ENCODE data around the gene HSF5. TPM values are rescaled to one million over a fixed set of nuclear protein-coding genes. Genes with fewer than 3 reads are reported as not detected.

Gene HSF5
- total and polyA plus RNA-seq, 2 donors (not counting 3 experiments of a cell fraction or from before 2014, with no cell fraction given): 0.03 TPM; not detected in 1

GRCh38 chr17:58527949-58528348, 39.7 kb upstream of the HSF5 start:
- POLR2A ChIA-PET: interaction anchor here (2.2 kb wide), 1 partner anchor 104 kb away, joined by 11 read pairs; no protein-coding TSS in a partner anchor
- Histone ChIP-seq H3K79me2 (ENCODE audit: control insufficient read depth, insufficient read depth, low read length) (no peaks in the 10 kb centered on the region), H3K4me3 (replicated peaks in 1 of 3; ENCODE audit: insufficient read depth in 1 of 3, low read depth in 1 of 3, low read length in 3 of 3) (no peak overlapping the region), H4K20me1 (replicated peaks; ENCODE audit: control insufficient read depth, extremely low read depth, insufficient read depth, low read length) (no peaks in the 10 kb centered on the region), H3K36me3 (ENCODE audit: control insufficient read depth in 2 of 2, extremely low read depth in 1 of 2, insufficient read depth in 2 of 2, low read length in 2 of 2) (no peaks in the 10 kb centered on the region), H3K4me2 (ENCODE audit: insufficient read depth, low read length) (no peak overlapping the region), H3K27me3 (ENCODE audit: control insufficient read depth in 2 of 2, insufficient read depth in 2 of 2, low read length in 2 of 2) (peaks cover 0 to 2% of the 10 kb centered on the region in 2 experiments), H3K4me1 (ENCODE audit: control insufficient read depth, extremely low read depth, insufficient read depth, low read length) (peaks cover 26% of the 10 kb centered on the region), H2AFZ (ENCODE audit: low read depth, low read length) (no peak overlapping the region), H3K27ac (ENCODE audit: insufficient read depth, low read depth, low read length) (no peak overlapping the region), H3K9me1 (replicated peaks; ENCODE audit: control insufficient read depth, extremely low read depth, insufficient read depth, low read length) (no peaks in the 10 kb centered on the region), H3K9me3 (replicated peaks; ENCODE audit: control insufficient read depth, insufficient read depth, low read length) (no peaks in the 10 kb centered on the region), H3K9ac (replicated peaks; ENCODE audit: extremely low read depth, insufficient read depth, low read length) (no peak overlapping the region)
- peak; percentile 76 for DNase-seq (ENCODE audit: low read depth, low spot score)
- peak; percentile 37 for FAIRE-seq
- CTCF ChIA-PET: interaction anchor here (1.4 to 2.0 kb wide), 4 partner anchors 9 to 477 kb away, joined by 5 to 9 read pairs (median 6); partner anchors contain the start of gene MTMR4
- dilution Hi-C loops (cut with MboI; ENCODE audit: extremely low pct_ligation_motif_present, low sequenced_read_pairs) (no loop called here), intact Hi-C loops (cut with micrococcal nuclease) (loop anchor here (10.0 kb wide), 1 partner anchor 1443 kb away; the partner anchor contains the start of gene AKAP1)
- peak; percentile 34 for TF ChIP-seq MAX (IDR thresholded peaks at IDR 0.05; ENCODE audit: insufficient read depth, insufficient read length)
- TF ChIP-seq MYC (IDR thresholded peaks at IDR 0.05; ENCODE audit: low read depth, low read length): no peak
- no peak for TF ChIP-seq CTCF (IDR thresholded peaks at IDR 0.05; ENCODE audit: extremely low read depth in 1 of 2, insufficient read depth in 1 of 2, low read depth in 1 of 2, low read length in 2 of 2)
- TF ChIP-seq GATA2 (IDR thresholded peaks at IDR 0.05; ENCODE audit: insufficient read depth, insufficient read length, low read depth, low read length): no peak
- TF ChIP-seq POLR2AphosphoS5 (IDR thresholded peaks at IDR 0.05; ENCODE audit: insufficient read depth, low read depth, low read length): no peak
- TF ChIP-seq POLR2A (IDR thresholded peaks at IDR 0.05; ENCODE audit: low read depth, low read length): no peak
- TF ChIP-seq FOS (IDR thresholded peaks at IDR 0.05; ENCODE audit: borderline replicate concordance, insufficient read depth, low read length): peak; percentile 50
- TF ChIP-seq JUN (IDR thresholded peaks at IDR 0.05; ENCODE audit: borderline replicate concordance, insufficient read depth, insufficient read length, low read depth): no peak
- TF ChIP-seq EZH2 (IDR thresholded peaks at IDR 0.05; ENCODE audit: borderline replicate concordance, low read depth, low read length, severe bottlenecking): no peak
- no TSS peak for BruUV-seq (replicated peaks)
